Gastrocnemius medialis (tissue), 4 donors: ENCODE measurements around the gene MAST2. TPM values are rescaled to one million over a fixed set of nuclear protein-coding genes. Genes with fewer than 3 reads are reported as not detected.

ENCODE experiments used
- ATAC-seq, 2 donors: fragments of 150-250 bp; one replicate each; pipeline ENCODE4 v1.9.1; 2016
- DNase-seq, 2 donors: peaks; one replicate each; pipeline ENCODE4 v3.0.0-alpha.2; 2019
- H3K27ac ChIP-seq, 4 donors: fragments of 200-600 bp; sonication (generic); 1 replicate in 1 of 4; 2 replicates in 3 of 4; pipeline ENCODE4 v1.5.1; 2016 to 2018; ENCODE audit warnings: mild to moderate bottlenecking in 2 of 4, moderate library complexity in 1 of 4
- H3K27me3 ChIP-seq, 3 donors: fragments of 200-600 bp; sonication (generic) in 2 of 3; 1 replicate in 1 of 3; 2 replicates in 2 of 3; pipeline versions ENCODE4 v1.5.1 to v1.6.0; 2016 to 2019; ENCODE audit warnings: mild to moderate bottlenecking in 1 of 3, moderate library complexity in 1 of 3
- H3K36me3 ChIP-seq, 2 donors: fragments of 200-600 bp; sonication (generic) in 1 of 2; one replicate each; pipeline ENCODE4 v1.5.1; 2017 to 2018
- H3K4me1 ChIP-seq, 2 donors: fragments of 200-600 bp; sonication (generic) in 1 of 2; one replicate each; pipeline ENCODE4 v1.5.1; 2016 to 2017; ENCODE audit warnings: mild to moderate bottlenecking in 2 of 2
- H3K4me3 ChIP-seq, 4 donors: fragments of 200-600 bp; sonication (generic) in 3 of 4; 1 replicate in 1 of 4; 2 replicates in 3 of 4; pipeline ENCODE4 v1.5.1; 2016 to 2019; ENCODE audit warnings: mild to moderate bottlenecking in 2 of 4
- H3K9me3 ChIP-seq, 3 donors: fragments of 200-600 bp; sonication (generic) in 2 of 3; 1 replicate in 1 of 3; 2 replicates in 2 of 3; pipeline ENCODE4 v1.5.1; 2016 to 2019
- POLR2A ChIP-seq, 2 donors: fragments of 450-650 bp; IDR thresholded peaks; one replicate each; pipeline ENCODE4 v1.6.1; 2017; ENCODE audit warnings: antibody characterized with exemption in 2 of 2, mild to moderate bottlenecking in 2 of 2, moderate library complexity in 2 of 2
- in situ Hi-C, 4 donors: fragments of 200-750 bp; cut with MboI; loops; one replicate each; pipeline versions ENCODE4 v1.15.0 to v1.8.0; 2017; ENCODE audit warnings: low sequenced_read_pairs in 4 of 4
- intact Hi-C: fragments of 100-400 bp; cut with DNase I; formaldehyde crosslinking; loops from one replicate; pipeline ENCODE4 v1.15.1; 2023; ENCODE audit warnings: low total_unique reads
- total RNA-seq, 4 donors: library from RNA; depleted of rRNA; stranded (reverse); fragments of >200 nt; gene quantifications; one replicate each; pipeline versions ENCODE4 v1.1.0 to v1.2.3, GENCODE V29; 2016
- TF ChIP-seq, protein P1 (sequence below), 5 experiments: fragments of 450-650 bp in 3 of 5; fragments of 200-600 bp in 2 of 5; sonication (generic) in 2 of 5; IDR thresholded peaks in 4 of 5; conservative IDR thresholded peaks in 1 of 5; 1 replicate in 4 of 5; 2 replicates in 1 of 5; pipeline ENCODE4 v1.5.1; 2016 to 2019; ENCODE audit warnings: antibody characterized with exemption in 5 of 5, mild to moderate bottlenecking in 3 of 5, moderate library complexity in 3 of 5

The MAST2 gene
- total RNA-seq, 4 donors from 2014 or later = 110 to 195 (median 162) TPM

- peaks cover 0 to 13% of the 10 kb centered on the region in 2 donors for H3K36me3 ChIP-seq
- in situ Hi-C loops = no loop called here
- DNase-seq (no peak), ATAC-seq (no peak)
- no peak for TF ChIP-seq POLR2A (IDR thresholded peaks at IDR 0.05)
- TF ChIP-seq, protein P1, sequence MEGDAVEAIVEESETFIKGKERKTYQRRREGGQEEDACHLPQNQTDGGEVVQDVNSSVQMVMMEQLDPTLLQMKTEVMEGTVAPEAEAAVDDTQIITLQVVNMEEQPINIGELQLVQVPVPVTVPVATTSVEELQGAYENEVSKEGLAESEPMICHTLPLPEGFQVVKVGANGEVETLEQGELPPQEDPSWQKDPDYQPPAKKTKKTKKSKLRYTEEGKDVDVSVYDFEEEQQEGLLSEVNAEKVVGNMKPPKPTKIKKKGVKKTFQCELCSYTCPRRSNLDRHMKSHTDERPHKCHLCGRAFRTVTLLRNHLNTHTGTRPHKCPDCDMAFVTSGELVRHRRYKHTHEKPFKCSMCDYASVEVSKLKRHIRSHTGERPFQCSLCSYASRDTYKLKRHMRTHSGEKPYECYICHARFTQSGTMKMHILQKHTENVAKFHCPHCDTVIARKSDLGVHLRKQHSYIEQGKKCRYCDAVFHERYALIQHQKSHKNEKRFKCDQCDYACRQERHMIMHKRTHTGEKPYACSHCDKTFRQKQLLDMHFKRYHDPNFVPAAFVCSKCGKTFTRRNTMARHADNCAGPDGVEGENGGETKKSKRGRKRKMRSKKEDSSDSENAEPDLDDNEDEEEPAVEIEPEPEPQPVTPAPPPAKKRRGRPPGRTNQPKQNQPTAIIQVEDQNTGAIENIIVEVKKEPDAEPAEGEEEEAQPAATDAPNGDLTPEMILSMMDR (IDR thresholded peaks at IDR 0.05 in 4 of 5, conservative IDR thresholded peaks at IDR 0.05 in 1 of 5) = no peak
- peaks cover 0 to 3% (median 0%) of the 10 kb centered on the region in 3 donors for H3K9me3 ChIP-seq
- H3K27me3 ChIP-seq = no peaks in the 10 kb centered on the region
- no peak overlapping the region for H3K4me3 ChIP-seq
- no peaks in the 10 kb centered on the region for H3K4me1 ChIP-seq
- no peak overlapping the region for H3K27ac ChIP-seq
- intact Hi-C loops = no loop called here
Measured at GRCh38 chr1:45820788-45821187, 17.4 kb downstream of the MAST2 start.

- TF ChIP-seq, protein P1 (IDR thresholded peaks at IDR 0.05 in 4 of 5, conservative IDR thresholded peaks at IDR 0.05 in 1 of 5) = no peak
- TF ChIP-seq POLR2A (IDR thresholded peaks at IDR 0.05) = no peak
- DNase-seq = no peak
- Histone ChIP-seq H3K27me3 (no peaks in the 10 kb centered on the region), H3K4me1 (no peaks in the 10 kb centered on the region), H3K27ac (no peak overlapping the region), H3K4me3 (no peak overlapping the region), H3K36me3 (peaks cover 0 to 29% of the 10 kb centered on the region in 2 donors), H3K9me3 (peaks cover 0 to 3% (median 0%) of the 10 kb centered on the region in 3 donors)
- ATAC-seq = no peak
- in situ Hi-C loops (no loop called here), intact Hi-C loops (no loop called here)
Measured at GRCh38 chr1:45822644-45823043, 19.2 kb downstream of the MAST2 start.

GRCh38 chr1:45824607-45825006 is 21.2 kb downstream of the MAST2 start:
- in situ Hi-C loops = no loop called here
- H3K9me3 ChIP-seq = peaks cover 0 to 3% (median 0%) of the 10 kb centered on the region in 3 donors
- H3K27me3 ChIP-seq = no peaks in the 10 kb centered on the region
- H3K4me1 ChIP-seq = no peaks in the 10 kb centered on the region
- peaks cover 0 to 32% of the 10 kb centered on the region in 2 donors for H3K36me3 ChIP-seq
- ATAC-seq (no peak), DNase-seq (no peak)
- H3K4me3 ChIP-seq = no peak overlapping the region
- no peak overlapping the region for H3K27ac ChIP-seq
- intact Hi-C loops = no loop called here
- TF ChIP-seq, protein P1 (IDR thresholded peaks at IDR 0.05 in 4 of 5, conservative IDR thresholded peaks at IDR 0.05 in 1 of 5) = no peak
- no peak for TF ChIP-seq POLR2A (IDR thresholded peaks at IDR 0.05)

DNA sequence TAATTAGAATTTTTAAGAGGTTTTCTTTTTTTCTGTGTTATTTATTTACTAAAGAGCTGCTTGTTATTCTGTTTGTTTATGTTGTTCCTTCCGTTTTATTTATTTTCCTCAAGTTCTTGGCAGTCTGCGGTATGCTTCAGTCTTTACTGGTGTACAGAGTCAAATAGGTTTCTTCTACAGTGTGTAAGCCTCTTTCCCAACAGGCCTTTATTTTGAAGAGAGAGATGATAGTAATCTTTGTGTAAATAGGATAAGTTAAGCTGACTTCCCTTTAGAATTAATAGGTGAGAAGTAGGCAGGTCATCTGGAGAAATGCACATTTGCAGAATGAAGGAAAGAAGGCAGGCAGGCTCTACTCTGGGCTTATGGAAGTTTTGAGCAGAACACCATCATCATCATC is 23.8 kb downstream of the MAST2 start:
- H3K27me3 ChIP-seq = no peaks in the 10 kb centered on the region
- H3K4me3 ChIP-seq = no peak overlapping the region
- peaks cover 0 to 45% of the 10 kb centered on the region in 2 donors for H3K36me3 ChIP-seq
- no peak for ATAC-seq
- in situ Hi-C loops (no loop called here), intact Hi-C loops (no loop called here)
- H3K27ac ChIP-seq = no peak overlapping the region
- DNase-seq = no peak
- H3K4me1 ChIP-seq = no peaks in the 10 kb centered on the region
- no peak for TF ChIP-seq POLR2A (IDR thresholded peaks at IDR 0.05)
- TF ChIP-seq, protein P1 (IDR thresholded peaks at IDR 0.05 in 4 of 5, conservative IDR thresholded peaks at IDR 0.05 in 1 of 5) = no peak
- no peaks in the 10 kb centered on the region for H3K9me3 ChIP-seq

GRCh38 chr1:45828841-45829240 is 25.4 kb downstream of the MAST2 start:
- Histone ChIP-seq H3K9me3 (no peaks in the 10 kb centered on the region), H3K4me1 (no peaks in the 10 kb centered on the region), H3K4me3 (no peak overlapping the region), H3K27ac (no peak overlapping the region), H3K36me3 (peaks cover 0 to 46% of the 10 kb centered on the region in 2 donors), H3K27me3 (no peaks in the 10 kb centered on the region)
- DNase-seq (no peak), ATAC-seq (no peak)
- TF ChIP-seq POLR2A (IDR thresholded peaks at IDR 0.05) = no peak
- intact Hi-C loops = no loop called here
- in situ Hi-C loops = no loop called here
